ENCODE data around the gene MTPN.

DNA sequence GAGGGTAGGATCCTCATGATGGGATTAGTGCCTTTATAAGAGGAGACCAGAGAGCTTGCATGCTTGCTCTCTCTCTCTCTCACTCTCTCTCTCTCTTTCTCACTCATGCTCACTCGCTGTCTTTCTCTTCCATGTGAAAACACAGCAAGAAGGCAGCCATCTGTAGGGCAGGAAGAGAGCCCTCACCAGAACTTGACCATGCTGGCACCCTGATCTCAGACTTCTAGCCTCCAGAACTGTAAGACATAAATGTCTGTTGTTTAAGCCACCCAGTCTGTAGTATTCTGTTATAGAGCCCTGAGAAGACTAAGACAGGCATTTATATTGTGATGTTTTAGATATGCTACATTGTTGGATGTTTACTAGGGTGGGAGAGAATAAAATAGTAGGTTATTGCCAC, 43.4 kb upstream of the MTPN start:
- TF ChIP-seq, protein P1, sequence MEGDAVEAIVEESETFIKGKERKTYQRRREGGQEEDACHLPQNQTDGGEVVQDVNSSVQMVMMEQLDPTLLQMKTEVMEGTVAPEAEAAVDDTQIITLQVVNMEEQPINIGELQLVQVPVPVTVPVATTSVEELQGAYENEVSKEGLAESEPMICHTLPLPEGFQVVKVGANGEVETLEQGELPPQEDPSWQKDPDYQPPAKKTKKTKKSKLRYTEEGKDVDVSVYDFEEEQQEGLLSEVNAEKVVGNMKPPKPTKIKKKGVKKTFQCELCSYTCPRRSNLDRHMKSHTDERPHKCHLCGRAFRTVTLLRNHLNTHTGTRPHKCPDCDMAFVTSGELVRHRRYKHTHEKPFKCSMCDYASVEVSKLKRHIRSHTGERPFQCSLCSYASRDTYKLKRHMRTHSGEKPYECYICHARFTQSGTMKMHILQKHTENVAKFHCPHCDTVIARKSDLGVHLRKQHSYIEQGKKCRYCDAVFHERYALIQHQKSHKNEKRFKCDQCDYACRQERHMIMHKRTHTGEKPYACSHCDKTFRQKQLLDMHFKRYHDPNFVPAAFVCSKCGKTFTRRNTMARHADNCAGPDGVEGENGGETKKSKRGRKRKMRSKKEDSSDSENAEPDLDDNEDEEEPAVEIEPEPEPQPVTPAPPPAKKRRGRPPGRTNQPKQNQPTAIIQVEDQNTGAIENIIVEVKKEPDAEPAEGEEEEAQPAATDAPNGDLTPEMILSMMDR (IDR thresholded peaks at IDR 0.05), result no peak
- no peak for TF ChIP-seq EP300 (IDR thresholded peaks at IDR 0.05)
